GM19455 (cell line): ENCODE results near the gene SURF4.
"Not testable (repeated sequence)": the region's sequence is repeated elsewhere in the genome, so short reads cannot be mapped to it uniquely, and the experiment has no call there.

ENCODE experiments used
- ATAC-seq: cut with Tn5 transposase; IDR thresholded peaks from one replicate; pipeline ENCODE4 v1.9.1; 2021; ENCODE audit not compliant: unreplicated experiment

The SURF4 gene

DNA sequence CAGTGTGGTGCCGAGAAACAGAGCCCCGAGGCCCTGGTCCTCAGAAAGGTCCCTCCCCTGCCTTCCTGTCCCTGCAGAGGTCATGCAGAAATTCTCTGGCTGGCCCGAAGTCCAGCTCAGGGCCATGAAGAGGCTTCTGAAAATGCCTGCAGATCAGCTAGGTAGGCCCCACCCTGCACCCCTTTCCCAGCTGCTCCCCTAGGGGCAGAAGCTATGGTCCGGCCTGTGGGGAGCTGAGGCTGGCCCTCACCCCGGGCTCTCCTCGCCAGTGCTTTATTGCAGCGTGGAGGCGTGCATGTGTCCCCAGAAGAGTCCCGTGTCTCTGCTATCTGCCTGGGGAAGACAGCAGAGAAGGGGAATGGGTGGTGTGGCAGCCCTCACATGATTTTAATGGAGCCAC is 22.0 kb upstream of the SURF4 start:
- ATAC-seq = no peak

DNA sequence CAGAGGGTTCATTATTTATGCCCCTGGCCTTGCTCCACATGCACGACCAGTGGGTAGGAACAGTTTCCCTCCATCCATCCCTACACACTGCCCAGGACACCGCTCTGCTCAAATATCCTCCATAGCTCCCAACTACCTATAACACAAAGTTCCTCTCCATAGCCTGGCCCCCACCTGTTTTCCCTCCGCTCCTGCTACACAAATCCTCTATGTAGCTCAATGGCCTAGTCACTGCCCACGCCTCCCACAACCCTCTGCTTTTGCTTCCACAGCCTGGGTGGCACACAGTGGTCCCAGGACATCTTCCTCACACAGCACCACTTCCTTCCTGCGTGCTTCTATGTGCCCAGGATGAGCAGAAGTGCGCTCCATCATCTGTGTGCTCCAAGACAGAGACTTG is 21.5 kb upstream of the SURF4 start:
- ATAC-seq = no peak

DNA sequence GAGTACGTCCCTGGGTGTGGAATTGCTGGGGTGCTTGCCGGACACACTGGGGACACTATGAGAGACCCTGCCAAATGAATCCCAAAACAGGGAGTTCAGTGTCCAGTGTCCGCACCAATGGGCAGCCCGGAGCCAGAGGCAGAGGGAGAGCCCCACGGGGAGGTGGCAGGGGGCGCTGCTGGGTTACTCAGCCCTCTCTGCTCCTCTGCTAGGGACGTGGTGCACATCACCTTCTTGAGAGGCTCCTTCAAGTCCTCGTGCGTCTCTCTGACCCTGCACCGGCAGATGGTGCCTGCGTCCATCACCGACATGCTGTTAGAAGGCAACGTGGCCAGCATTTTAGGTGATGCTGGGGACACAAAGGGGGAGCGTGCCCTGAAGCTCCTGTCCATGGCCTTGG is 21.1 kb upstream of the SURF4 start:
- ATAC-seq = no peak

DNA sequence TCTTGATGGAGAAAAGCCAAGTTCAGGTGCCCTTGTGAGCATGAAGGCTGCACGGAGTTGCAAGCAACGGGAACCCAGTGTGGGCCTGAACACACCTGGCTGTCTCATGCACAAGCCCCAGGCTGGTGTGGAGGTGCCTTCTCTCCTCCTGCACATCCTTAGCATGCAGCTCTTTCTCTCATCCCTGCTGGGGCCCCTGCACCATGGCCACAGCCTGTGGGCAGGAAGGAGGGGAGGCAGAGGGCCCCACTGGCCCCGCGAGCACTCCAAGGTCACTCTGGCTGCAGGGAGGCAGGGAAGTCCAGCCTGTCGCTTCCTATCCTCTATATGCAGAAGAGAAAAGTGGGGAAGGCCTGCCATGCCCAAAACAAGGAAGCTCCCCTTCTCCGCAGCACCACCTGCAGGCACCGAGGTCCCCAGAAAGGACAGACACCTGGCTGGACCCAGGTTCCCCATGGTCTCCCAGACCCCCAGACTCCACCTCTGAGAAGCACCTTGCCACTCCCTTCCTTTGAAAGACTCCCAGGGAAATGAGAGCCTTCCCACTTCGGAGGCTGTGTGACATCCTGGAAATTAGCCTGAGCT is 18.9 kb upstream of the SURF4 start:
- no peak for ATAC-seq

DNA sequence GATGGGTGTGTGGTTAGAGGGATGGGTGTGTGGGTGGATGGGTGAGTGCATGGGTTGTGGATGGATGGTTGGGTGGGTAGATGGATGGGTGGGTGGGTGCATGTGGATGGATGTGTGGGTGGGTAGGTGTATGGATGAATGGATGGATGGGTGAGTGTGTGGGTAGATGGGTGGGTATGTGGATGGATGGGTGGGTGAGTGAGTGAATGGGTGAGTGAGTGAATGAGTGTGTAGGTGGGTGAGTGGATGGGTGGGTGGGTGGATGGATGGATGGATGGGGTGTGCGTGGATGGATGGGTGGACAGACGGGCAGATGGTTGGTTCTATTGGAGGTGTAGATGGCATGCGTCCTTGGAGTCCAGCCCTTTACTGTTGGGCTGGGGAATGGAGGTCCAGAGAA is 17.5 kb upstream of the SURF4 start:
- ATAC-seq = no peak

DNA sequence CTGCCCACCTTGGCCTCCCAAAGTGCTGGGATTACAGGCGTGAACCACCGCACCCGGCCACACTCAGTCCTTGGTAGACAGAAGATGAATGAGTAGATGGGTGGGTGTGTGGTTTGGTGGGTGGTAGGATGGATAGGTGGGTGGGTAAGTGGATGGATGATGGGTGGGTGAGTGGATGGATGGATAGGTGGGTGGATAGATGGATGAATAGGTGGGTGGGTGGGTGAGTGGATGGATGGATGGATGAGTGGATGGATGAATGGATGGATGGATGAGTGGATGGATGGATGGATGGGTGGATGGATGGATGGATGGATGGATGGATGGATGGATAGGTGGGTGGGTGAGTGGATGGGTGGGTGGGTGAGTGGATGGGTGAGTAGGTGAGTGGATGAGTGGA is 16.4 kb upstream of the SURF4 start:
- not testable (repeated sequence) for ATAC-seq

DNA sequence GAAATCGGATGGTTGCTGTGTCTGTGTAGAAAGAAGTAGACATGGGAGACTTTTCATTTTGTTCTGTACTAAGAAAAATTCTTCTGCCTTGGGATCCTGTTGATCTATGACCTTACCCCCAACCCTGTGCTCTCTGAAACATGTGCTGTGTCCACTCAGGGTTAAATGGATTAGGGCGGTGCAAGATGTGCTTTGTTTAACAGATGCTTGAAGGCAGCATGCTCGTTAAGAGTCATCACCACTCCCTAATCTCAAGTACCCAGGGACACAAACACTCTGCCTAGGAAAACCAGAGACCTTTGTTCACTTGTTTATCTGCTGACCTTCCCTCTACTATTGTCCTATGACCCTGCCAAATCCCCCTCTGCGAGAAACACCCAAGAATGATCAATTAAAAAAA is 15.6 kb upstream of the SURF4 start:
- not testable (repeated sequence) for ATAC-seq

DNA sequence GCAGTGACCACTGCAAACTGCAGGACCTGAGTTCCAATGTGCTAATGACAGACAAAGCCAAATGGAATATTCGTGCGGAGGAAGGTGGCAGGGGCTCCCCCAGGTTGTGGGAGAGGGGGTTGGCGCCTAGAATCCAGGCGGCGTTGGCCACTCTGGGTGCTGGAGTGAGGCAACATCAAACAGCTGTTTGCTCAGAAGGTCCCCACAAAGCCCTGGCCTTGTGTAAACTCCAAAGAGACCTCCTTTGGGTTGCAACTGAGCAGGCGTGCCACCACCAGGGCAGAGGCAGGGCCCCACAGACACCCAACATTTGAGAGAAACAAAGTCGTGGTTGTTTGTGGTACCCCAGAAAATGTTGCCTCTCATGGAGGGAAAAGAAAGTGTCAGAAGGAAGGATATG is 14.9 kb upstream of the SURF4 start:
- ATAC-seq = no peak

DNA sequence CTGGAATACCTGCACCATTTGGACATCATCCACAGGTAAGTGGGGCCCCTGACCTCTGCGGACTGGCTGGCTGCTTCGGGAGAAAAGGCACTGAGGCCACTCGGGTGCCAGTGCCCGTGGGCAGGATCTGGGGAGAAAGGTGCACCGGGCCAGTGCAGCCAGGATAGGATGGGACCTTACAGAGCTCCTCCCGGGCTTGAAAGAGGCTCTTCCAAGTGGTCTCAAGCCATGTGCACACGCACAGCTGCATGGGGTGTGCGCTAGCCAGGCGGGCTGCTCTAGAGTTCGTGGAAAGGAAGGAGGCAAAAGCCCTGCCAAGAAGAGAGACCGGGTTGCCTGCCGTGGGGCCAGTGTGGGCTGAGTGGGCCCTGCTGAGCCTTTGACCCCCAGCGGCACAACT is 13.7 kb upstream of the SURF4 start:
- ATAC-seq = no peak

DNA sequence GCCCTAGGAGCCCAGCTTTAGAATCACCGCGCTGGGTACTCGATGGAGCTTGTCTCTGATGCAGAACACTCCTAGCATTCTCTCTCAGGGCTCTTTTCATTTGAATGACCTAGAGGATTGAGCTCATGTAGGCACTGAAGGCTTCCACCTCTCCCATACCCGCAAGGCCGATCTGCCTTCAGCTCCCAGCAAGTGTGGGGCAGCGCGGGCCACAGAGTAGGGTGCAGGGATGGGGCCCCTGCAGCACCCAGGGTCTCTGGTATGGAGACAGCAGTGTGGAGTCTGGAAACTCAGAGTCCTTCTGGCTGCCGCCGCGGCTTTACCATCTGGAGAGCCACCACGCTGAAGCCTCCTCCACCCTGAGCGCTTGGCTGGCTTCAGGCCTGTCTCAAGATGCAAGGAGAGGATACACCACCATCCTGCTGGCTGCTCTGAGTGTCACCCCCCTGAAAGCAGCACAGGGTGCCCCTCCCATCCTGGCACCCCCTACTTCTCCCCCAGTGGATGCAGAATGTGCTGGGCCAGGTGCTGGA is 13.2 kb upstream of the SURF4 start:
- no peak for ATAC-seq

DNA sequence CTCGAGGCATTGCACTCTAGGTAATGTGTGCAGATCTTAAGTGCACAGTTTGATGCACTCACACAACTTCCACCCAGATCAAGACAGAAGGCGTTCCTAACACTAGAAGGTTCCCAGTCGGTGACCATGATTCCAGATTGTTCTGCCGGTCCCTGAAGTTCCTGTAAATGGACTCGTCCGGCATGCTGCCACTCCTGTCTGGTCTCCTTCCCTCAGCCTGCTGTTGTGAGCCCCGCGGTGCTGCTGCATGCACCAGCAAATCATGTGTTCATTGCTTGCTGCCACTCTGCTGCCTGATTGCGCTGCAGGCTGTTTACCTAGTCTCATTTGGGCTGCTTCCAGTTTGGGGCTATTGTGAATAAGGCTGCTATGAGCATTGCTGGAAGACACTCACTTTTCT is 11.8 kb upstream of the SURF4 start:
- ATAC-seq = no peak

DNA sequence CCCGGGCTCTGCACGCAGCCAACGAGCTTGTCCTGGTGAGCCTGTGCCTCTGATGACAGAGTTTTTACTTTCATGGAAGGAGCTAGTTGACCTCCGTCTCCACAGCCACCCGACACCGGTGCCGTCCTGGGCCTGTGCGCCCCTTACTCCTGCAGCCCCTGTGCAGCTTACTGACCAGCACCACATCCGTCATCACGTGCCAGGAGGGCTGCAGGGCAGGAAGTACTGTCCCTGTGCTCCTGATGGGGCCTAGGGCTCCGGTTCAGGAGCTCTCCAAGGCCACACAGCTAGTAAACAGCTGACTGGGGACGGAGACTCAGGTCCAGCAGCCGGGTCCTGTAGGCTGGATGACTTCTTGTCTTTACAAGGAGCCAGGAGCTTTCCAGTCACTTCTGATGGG is 10.5 kb upstream of the SURF4 start:
- ATAC-seq = no peak

DNA sequence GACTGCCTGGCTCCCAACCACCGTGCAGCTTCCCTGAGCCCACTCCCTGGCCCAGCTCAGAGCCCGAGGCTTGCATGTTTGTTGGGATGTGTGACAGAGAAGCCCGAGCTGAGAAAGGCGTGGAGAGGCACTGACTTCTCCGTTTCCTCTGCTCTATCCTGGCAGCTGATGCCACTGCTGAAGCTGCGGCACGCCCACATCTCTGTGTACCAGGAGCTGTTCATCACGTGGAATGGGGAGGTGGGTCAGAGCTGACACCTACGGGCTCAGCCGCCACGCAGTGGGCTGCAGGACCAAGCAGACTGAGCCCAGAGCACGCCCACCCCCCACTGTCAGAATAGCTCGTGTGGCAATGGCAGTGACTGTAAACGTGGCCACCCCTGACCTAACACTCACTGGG is 9.6 kb upstream of the SURF4 start:
- ATAC-seq = no peak

DNA sequence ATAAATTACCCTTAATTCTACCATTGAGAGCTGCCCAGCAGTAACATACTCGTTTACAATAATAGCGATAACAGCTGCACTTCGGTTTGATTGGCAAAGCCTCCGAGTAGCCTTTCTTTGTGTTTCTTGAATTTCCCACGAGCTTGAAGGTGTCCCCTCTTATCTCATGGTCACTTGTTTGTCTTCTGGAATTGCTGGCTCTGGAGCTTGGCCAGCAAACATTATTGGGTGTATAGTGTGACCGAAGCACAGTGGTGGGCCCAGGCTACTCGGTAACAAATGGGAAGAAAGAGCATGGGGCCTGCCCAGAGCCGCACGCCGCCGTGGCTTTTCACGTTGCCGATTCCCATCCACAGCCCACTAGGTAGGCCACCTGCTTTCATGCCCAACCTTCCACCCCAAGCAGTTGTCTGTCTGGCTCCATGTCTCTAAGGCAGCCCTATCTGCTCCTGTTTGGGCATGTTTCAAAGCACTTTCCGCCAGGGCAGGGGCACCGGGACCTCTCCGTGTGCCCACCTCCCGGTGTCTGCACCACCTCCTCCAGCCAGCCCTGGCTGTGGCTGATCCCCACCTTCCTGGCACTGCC is 9.0 kb upstream of the SURF4 start:
- no peak for ATAC-seq

DNA sequence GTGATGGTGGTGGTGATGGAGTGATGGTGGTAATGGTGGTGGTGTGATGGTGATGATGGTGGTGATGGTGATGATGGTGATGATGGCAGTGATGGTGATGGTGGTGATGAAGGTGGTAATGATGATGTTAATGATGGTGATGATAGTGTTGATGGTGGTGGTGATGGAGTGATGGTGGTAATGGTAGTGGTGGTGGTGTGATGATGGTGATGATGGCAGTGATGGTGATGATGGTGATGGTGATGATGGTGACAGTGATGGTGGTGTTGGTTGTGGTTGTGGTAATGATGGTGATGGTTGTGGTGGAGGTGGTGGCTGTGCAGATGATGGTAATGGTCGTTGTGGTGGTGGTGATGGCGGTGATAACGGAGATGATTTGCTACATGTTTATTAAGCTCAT is 7.6 kb upstream of the SURF4 start:
- no peak for ATAC-seq

DNA sequence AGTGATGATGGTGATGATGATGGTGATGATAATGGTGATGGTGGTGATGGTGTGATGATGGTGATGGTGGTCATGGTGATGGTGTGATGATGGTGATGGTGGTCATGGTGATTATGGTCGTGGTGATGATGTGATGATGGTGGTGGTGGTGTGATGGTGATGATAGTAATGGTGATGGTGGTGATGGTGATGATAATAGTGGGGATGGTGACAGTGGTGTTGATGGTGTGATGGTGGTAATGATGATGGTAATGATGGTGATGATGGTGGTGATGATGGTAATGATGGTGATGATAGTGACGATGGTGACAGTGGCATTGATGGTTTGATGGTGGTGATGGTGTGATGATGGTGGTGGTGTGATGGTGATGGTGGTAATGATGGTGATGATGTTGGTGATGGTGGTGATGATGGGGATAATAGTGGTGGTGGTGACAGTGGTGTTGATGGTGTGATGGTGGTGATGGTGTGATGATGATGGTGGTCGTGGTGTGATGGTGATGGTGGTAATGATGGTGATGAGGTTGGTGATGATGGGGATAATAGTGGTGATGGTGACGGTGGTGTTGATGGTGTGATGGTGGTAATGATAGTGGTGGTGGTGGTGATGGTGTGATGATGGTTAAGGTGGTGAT is 6.8 kb upstream of the SURF4 start:
- no peak for ATAC-seq

DNA sequence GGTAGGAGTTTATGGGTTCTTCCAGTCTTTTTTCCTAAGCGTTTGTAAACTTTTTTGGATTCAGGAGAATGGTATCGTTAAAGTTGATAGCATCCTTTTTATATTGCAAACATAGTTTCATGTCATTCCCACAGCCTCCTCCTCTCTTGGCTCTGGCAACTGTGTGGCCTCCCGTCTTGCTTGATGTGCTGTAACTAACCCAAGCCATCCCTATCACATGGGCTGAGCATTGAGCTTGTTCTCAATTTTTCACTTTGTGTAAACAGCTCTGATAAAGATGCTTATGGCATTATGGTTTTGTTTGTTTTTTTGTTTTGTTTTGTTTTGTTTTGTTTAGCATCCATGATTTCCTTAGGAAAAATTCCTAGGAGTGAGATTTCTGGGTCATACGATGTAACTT is 4.9 kb upstream of the SURF4 start:
- no peak for ATAC-seq

DNA sequence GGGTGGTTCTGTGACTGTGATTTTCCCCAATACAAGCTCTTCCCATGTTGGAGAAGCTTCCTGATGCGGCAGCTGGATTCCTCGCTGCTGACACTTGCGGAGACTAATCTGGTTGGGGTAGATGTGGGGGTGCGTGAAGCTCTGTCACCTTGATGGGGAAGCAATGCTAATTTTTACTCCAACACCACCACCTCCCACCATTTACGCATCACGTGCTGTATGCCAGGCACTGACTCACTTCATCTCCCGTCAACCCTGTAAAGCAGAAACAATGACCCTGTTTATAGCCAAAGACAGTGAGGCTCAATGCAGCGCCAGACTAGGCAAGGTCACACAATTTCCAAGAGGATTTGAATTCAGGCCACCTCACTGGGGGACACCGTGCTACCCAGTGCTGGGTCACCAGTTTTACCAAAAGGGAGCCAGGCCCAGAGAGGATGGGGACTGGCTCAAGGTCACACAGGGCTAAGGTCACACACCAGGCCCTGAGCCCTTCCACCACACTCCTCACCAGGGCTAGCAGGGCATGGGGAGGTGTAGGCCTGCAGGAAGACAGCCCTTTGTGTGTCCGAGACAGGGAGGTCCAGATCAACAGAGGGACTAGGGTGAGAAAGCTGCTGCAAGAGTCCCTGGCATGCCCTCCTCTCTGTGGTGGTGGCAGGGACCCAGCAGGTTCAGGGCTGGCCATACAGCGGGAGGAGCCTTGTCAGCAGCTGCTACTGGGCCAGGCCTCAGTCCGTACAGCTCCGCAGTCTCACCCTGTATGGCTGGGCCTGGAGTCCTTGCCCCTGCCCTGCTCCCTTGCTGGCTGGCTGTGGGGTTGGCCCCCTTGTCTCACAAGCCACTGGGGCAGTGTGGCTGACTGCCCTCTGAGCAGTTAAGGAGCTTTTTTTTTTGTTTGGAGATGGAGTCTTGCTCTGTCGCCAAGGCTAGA is 3.6 kb upstream of the SURF4 start:
- no peak for ATAC-seq

DNA sequence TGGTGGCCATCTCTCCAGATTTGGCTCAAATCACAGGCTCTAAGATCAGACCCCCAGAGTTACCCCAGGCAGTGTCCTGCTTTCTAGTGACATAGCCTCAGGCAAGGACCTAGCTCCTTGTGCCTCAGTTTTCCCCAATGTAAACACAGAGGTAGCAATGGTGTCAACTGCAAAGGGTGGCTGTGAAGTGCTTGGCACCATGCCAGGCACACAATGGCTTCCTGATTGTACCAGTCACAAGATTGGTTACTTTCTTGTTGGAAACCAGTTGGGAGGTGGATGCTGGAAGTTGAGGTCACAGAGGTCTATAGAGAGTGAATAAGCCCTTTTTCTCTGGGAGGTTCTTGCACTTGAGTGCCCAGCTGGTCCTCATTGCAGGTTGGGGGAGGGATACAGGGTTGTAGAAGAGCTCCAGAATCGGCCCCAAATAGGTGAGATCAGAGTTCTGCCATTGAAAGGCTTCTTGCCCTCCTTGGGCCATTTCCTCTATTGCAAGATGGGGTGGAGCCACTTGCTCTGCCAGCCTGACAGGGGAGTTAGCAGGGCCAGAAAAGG is 2.6 kb upstream of the SURF4 start:
- ATAC-seq = no peak

DNA sequence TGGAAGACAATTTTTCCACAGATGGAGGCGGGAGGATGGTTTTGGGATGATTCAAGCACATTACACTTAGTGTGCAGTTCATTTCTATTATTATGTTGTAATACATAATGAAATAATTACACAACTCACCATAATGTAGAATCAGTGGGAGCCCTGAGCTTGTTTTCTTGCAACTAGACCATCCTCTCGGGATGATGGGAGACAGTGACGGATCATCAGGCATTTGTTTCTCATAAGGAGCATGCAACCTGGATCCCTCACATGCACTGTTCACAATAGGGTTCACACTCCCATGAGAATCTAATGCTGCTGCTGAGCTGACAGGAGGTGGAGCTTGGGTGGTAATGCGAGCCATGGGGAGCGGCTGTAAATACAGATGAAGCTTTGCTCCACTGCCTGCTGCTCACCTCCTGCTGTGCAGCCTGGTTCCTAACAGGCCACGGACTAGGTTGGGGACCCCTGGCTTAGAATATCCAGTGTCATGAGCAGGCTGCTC is 1.9 kb upstream of the SURF4 start:
- ATAC-seq = no peak

DNA sequence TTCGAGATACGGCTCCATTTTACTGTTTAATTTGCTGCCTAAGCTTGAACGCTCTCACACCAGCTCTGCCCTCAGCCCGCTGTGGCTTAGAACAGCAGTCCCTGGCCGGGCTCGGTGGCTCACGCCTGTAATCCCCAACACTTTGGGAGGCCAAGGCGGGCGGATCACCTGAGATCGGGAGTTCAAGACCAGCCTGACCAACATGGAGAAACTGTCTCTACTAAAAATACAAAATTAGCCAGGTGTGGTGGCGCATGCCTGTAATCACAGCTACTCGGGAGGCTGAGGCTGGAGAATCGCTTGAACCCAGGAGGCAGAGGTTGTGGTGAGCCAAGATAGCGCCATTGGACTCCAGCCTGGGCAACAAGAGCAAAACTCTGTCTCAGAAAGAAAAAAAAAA is 1.4 kb upstream of the SURF4 start:
- not testable (repeated sequence) for ATAC-seq
